Transverse colon (tissue), 4 donors: ENCODE measurements around the gene RRH. TPM values are rescaled to one million over a fixed set of nuclear protein-coding genes. Genes with fewer than 3 reads are reported as not detected.

Experiments
- DNase-seq: peaks from one replicate; pipeline ENCODE4 v3.0.0-alpha.2; 2019
- H3K27ac ChIP-seq, 4 donors: fragments of 200-600 bp; sonication (generic); 2 replicates each; pipeline ENCODE4 v1.5.1; 2016 to 2018; ENCODE audit warnings: inconsistent platforms in 4 of 4
- H3K27me3 ChIP-seq: fragments of 200-600 bp; sonication (generic); 2 replicates; pipeline ENCODE4 v1.5.1; 2017; ENCODE audit warnings: inconsistent platforms
- H3K36me3 ChIP-seq, 4 donors: fragments of 200-600 bp; sonication (generic); 2 replicates each; pipeline ENCODE4 v1.5.1; 2017 to 2019; ENCODE audit warnings: inconsistent platforms in 4 of 4
- H3K4me1 ChIP-seq, 4 donors: fragments of 200-600 bp; sonication (generic); 2 replicates each; pipeline ENCODE4 v1.5.1; 2017 to 2020; ENCODE audit warnings: inconsistent platforms in 4 of 4
- H3K4me3 ChIP-seq, 4 donors: fragments of 200-600 bp; sonication (generic); 1 replicate in 1 of 4; 2 replicates in 3 of 4; pipeline versions ENCODE4 v1.5.1 to v1.6.1; 2017 to 2019; ENCODE audit warnings: inconsistent platforms in 4 of 4
- H3K9me3 ChIP-seq, 2 donors: fragments of 200-600 bp; sonication (generic); 2 replicates each; pipeline ENCODE4 v1.5.1; 2017 to 2019; ENCODE audit warnings: inconsistent platforms in 2 of 2
- EP300 ChIP-seq: sonication (generic); formaldehyde crosslinking; IDR thresholded peaks from one replicate; pipeline ENCODE4 v1.6.1; 2017; ENCODE audit warnings: antibody characterized with exemption, low read depth
- POLR2A ChIP-seq: fragments of 450-650 bp; IDR thresholded peaks from one replicate; pipeline ENCODE4 v1.6.1; 2016; ENCODE audit warnings: antibody characterized with exemption, mild to moderate bottlenecking, moderate library complexity
- POLR2AphosphoS5 ChIP-seq, 3 donors: sonication (generic); formaldehyde crosslinking; IDR thresholded peaks; one replicate each; pipeline ENCODE4 v1.6.1; 2016; ENCODE audit warnings: antibody characterized with exemption in 3 of 3
- WGBS, 2 donors: methylation state at CpG; one replicate each; pipeline ENCODE4 v1.1.5; 2018; ENCODE audit warnings: low coverage in 1 of 2; 5-methylcytosine and 5-hydroxymethylcytosine counted together
- in situ Hi-C, 4 donors: fragments of 200-750 bp; cut with MboI; loops; one replicate each; pipeline versions ENCODE4 v1.15.0 to v1.15.1; 2017; ENCODE audit warnings: low sequenced_read_pairs in 3 of 4, low pct_ligation_motif_present in 1 of 4, low pct_unique_long_range_greater_than_20kb in 1 of 4
- intact Hi-C: fragments of 100-400 bp; cut with DNase I; formaldehyde crosslinking; loops from one replicate; pipeline ENCODE4 v1.15.1; 2023; ENCODE audit warnings: low total_unique reads
- total RNA-seq, 4 donors: library from RNA; depleted of rRNA; stranded (reverse); fragments of >200 nt; gene quantifications; one replicate each; pipeline ENCODE4 v1.1.0, GENCODE V29; 2016
- TF ChIP-seq, protein P1 (sequence below), 5 experiments: fragments of 200-600 bp in 3 of 5; fragments of 450-650 bp in 2 of 5; sonication (generic) in 3 of 5; IDR thresholded peaks; 1 replicate in 2 of 5; 2 replicates in 3 of 5; pipeline ENCODE4 v1.5.1; 2016 to 2017; ENCODE audit warnings: antibody characterized with exemption in 5 of 5, inconsistent platforms in 3 of 5, mild to moderate bottlenecking in 2 of 5, moderate library complexity in 1 of 5

Gene RRH
- total RNA-seq, 4 donors from 2014 or later, result not detected

DNA sequence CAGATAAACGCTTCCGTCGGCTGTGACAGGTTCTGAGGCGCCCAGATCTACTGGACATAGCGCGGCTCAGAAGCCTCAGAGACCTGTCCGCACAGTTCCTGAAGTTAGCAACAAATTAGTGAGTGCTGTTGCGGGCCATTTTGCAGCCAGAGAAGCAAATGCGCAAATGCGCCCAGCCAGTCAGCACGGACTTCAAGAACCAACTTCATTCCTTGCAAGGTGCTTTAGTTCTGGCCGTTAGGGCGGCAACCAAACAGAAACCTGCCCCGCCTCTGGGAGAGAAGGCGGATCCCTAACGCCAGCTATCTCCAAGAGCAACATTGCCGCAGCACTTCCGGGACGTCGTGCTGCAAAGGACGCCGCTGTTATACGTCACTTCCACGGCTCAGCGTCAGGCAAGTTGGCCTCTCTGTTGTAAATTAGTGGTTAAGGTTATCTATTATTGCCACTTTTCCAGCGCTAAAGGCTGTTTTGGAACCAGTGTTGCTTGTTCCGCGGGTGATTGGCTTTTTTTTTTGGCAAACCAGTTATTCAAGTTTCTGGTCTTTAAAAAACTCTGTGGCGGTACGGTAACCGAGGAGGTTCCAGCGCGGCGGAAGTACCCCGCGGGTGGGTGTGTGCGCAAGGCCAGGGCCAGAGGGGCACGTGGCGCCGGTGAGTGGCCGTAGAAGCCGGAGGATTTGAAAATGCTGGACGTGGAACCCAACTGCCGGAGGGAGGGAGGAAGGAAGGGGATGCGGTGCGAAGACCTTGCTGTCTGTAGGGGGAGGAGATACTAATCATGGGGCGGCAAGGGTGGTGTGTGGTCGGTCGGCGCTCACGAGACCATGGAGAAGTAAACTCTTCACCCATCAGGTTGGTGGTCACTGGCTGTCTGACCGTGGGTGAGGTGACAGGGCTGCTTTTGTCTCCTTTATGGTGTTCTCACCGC is 12.4 kb upstream of the RRH start, which contains the start of gene GAR1:
TSS of gene GAR1 (plus strand) at position 612 of the 931 bp plus-strand sequence. CDS start 403 bp downstream, outside the sequence.
- Histone ChIP-seq H3K27ac (peak within 1 kb of the TSS; percentile 78 to 91 (median 86)), H3K36me3 (no peaks in the 10 kb centered on the region), H3K4me1 (peaks cover 9 to 30% (median 21%) of the 10 kb centered on the region in 4 donors), H3K9me3 (no peaks in the 10 kb centered on the region), H3K27me3 (no peaks in the 10 kb centered on the region), H3K4me3 (peak within 1 kb of the TSS; percentile 40 to 77 (median 66))
- 0% methylated on average over 6 to 53 of the region's 53 CpGs for WGBS, 2 donors
- peak; percentile 71 to 93 (median 91) for TF ChIP-seq POLR2AphosphoS5 (IDR thresholded peaks at IDR 0.05)
- TF ChIP-seq, protein P1, sequence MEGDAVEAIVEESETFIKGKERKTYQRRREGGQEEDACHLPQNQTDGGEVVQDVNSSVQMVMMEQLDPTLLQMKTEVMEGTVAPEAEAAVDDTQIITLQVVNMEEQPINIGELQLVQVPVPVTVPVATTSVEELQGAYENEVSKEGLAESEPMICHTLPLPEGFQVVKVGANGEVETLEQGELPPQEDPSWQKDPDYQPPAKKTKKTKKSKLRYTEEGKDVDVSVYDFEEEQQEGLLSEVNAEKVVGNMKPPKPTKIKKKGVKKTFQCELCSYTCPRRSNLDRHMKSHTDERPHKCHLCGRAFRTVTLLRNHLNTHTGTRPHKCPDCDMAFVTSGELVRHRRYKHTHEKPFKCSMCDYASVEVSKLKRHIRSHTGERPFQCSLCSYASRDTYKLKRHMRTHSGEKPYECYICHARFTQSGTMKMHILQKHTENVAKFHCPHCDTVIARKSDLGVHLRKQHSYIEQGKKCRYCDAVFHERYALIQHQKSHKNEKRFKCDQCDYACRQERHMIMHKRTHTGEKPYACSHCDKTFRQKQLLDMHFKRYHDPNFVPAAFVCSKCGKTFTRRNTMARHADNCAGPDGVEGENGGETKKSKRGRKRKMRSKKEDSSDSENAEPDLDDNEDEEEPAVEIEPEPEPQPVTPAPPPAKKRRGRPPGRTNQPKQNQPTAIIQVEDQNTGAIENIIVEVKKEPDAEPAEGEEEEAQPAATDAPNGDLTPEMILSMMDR (IDR thresholded peaks at IDR 0.05), result no peak
- peak; percentile 87 for TF ChIP-seq POLR2A
- peak; percentile 26 for TF ChIP-seq EP300
- intact Hi-C loops (loop anchor here (10.0 kb wide), 2 partner anchors 111 to 391 kb away; partner anchors contain the start of gene CASP6), in situ Hi-C loops (loop anchor here (10.0 to 25.0 kb wide), 6 partner anchors 91 to 1178 kb away; partner anchors contain the start of genes CASP6 (in 2 of the 4) and MCUB (in 1 of the 4))
- peak; percentile 95 for DNase-seq

DNA sequence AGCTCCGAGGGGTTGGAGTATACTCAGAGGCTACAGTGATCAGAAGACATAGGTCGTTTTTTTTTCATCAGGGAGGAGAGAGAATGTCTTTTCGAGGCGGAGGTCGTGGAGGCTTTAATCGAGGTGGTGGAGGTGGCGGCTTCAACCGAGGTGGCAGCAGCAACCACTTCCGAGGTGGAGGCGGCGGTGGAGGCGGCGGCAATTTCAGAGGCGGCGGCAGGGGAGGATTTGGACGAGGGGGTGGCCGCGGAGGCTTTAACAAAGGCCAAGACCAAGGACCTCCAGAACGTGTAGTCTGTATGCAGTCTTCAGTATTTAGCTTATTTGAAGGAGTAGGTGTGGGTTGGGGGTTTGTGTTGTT is 11.7 kb upstream of the RRH start:
- no peaks in the 10 kb centered on the region for H3K27me3 ChIP-seq
- no peak for TF ChIP-seq EP300
- TF ChIP-seq POLR2A, result no peak
- TF ChIP-seq, protein P1 (IDR thresholded peaks at IDR 0.05), result no peak
- H3K27ac ChIP-seq, result peak overlapping the region; percentile 78 to 91 (median 86)
- peaks cover 9 to 30% (median 21%) of the 10 kb centered on the region in 4 donors for H3K4me1 ChIP-seq
- intact Hi-C loops, result loop anchor here (10.0 kb wide), 2 partner anchors 111 to 391 kb away; partner anchors contain the start of gene CASP6
- 1 to 2% methylated on average over 12 to 19 of the region's 19 CpGs for WGBS, 2 donors
- DNase-seq, result peak; percentile 26
- H3K4me3 ChIP-seq, result peak overlapping the region; percentile 40 to 77 (median 66)
- in situ Hi-C loops, result loop anchor here (10.0 to 25.0 kb wide), 6 partner anchors 91 to 1179 kb away; partner anchors contain the start of genes CASP6 (in 2 of the 4) and MCUB (in 1 of the 4)
- H3K9me3 ChIP-seq, result no peaks in the 10 kb centered on the region
- H3K36me3 ChIP-seq, result no peaks in the 10 kb centered on the region

DNA sequence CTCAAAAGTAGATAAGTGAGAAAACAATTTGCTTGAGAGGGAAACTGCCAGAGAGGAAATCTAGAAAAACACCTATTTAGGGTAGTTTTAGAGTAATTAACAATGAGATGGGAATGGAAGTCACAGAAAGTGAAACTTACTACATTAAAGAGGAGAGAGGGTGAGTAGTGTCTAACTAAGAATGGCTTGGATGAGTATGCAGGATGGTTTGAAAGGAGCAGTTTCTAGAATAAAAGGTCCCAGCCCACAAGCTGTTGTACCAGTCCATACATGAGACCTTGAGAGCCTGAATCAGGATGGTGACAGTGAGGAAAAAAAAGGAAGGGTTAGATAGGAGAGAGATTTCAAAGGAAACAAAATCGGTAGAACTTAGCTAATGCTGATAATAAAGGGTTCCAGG is 10.9 kb upstream of the RRH start:
- Histone ChIP-seq H3K27me3 (no peaks in the 10 kb centered on the region), H3K36me3 (peaks cover 0 to 1% (median 0%) of the 10 kb centered on the region in 4 donors), H3K9me3 (no peaks in the 10 kb centered on the region), H3K4me1 (peaks cover 9 to 30% (median 21%) of the 10 kb centered on the region in 4 donors), H3K4me3 (peak overlapping the region in 1 of 4 donors; percentile 77), H3K27ac (no peak overlapping the region)
- TF ChIP-seq, protein P1 (IDR thresholded peaks at IDR 0.05), result no peak
- no peak for TF ChIP-seq POLR2AphosphoS5 (IDR thresholded peaks at IDR 0.05)
- TF ChIP-seq EP300, result no peak
- TF ChIP-seq POLR2A, result no peak
- no peak for DNase-seq
- intact Hi-C loops (loop anchor here (10.0 kb wide), 2 partner anchors 112 to 392 kb away; partner anchors contain the start of gene CASP6), in situ Hi-C loops (loop anchor here (10.0 to 25.0 kb wide), 6 partner anchors 92 to 1180 kb away; partner anchors contain the start of genes CASP6 (in 2 of the 4) and MCUB (in 1 of the 4))
- WGBS, 2 donors, result 62 to 71% methylated on average over 1 of the region's 1 CpG

- Histone ChIP-seq H3K36me3 (peaks cover 0 to 12% (median 6%) of the 10 kb centered on the region in 4 donors), H3K27me3 (no peaks in the 10 kb centered on the region), H3K9me3 (no peaks in the 10 kb centered on the region), H3K4me3 (no peak overlapping the region), H3K27ac (no peak overlapping the region), H3K4me1 (peaks cover 9 to 30% (median 21%) of the 10 kb centered on the region in 4 donors)
- no peak for TF ChIP-seq EP300
- TF ChIP-seq POLR2AphosphoS5 (IDR thresholded peaks at IDR 0.05), result no peak
- no peak for TF ChIP-seq POLR2A
- TF ChIP-seq, protein P1 (IDR thresholded peaks at IDR 0.05), result no peak
- intact Hi-C loops (loop anchor here (10.0 kb wide), 2 partner anchors 113 to 393 kb away; partner anchors contain the start of gene CASP6), in situ Hi-C loops (loop anchor here (10.0 to 25.0 kb wide), 6 partner anchors 93 to 1181 kb away; partner anchors contain the start of genes CASP6 (in 2 of the 4) and MCUB (in 1 of the 4))
- 96 to 100% methylated on average over 2 to 4 of the region's 4 CpGs for WGBS, 2 donors
- DNase-seq, result no peak
These were observed 9.5 kb upstream of the RRH start for GRCh38 chr4:109818268-109818667.
